Measurements from ENCODE around the gene SMIM22.

The SMIM22 gene

DNA sequence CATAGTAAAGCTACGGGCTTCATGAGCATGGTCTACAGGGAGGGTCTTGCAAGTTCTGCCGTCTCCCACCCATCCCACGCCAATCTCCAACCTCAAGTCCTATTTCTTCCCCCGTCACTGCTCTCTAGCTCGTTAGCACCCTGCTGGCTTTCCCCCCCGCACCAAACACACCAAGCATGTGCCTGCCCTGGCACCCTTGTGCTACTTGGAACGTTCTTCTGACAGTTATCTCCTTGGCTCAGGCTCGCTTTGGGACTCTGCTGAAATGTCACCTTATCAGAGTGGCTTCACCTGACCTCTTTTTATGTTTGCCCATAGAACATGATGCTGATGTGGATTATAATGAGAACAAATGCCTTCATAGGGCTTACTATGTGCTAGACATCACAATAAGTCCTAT, 30.0 kb downstream of the SMIM22 start:
- no peak for DNase-seq (ENCODE audit: low spot score)

DNA sequence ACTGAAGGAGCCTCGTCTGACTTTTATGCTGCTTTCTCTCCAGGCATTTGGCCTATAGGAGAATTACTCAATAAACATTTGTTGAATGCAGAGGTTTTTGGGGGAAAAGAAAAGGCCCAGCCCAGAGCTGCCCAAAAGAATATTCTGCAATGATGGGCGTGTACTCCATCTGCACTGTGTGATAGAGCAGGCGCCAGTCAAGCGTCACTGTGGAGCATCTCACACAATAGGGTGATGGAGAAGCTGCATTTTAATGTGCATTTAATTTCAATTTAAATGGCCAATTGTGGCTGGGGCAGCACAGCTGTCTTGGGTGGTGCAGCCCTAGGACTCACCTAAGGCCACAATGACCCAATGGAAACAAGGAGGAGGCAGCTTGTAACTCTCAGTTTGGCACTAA, 31.4 kb downstream of the SMIM22 start:
- no peak for DNase-seq (ENCODE audit: low spot score)

DNA sequence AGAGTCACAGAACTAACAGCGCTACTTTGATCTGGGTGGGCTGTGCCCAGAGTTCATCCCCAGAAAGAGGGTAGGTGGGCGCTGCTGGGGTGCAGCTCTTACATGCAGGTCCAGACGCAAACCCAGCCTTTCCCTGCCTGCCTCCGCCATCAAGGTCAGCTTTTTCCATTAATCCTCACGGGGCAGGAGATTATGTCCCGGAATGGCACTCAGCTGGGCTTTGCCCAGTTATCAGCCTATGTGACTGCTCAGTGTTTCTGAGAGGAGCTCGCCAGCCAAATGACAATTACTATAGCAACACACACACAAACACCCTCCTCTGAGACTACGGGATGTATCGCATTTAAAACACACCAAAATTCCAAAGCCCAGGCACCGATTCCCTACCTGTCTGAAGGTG, 31.8 kb downstream of the SMIM22 start:
- no peak for DNase-seq (ENCODE audit: low spot score)

DNA sequence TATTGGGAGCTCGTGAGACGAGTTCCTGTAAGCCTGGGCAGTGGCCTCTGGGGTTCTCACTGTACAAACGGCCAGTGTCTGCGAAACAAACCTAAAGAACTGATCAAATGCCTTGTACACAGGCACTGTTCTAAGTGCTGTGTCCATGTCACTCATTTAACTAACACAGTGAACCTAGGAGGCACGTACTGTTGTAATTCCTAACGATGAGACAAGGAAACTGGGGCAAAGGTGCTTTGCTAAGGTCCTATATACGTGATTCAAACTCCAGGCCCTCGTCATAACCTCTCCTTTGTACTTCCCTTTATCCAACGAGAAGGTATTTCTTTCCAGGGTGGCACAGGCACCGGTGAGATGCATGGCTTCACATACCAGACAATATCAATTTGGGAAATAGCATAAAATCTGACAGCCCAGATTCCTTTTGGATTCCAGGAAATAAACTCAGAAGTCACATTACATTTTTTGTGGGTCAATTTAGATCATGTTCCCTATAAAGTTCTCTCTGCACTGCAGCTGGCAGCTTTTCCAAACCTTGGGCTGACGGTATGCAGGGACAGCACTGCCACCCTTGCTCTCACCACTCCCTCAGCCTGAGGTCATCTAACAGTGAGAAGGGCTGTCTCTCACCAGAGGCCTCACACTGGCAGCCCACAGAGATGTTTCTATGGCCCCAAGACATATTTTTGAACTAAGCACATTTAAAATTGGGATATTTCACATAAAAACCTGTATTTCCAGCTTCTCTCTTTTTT, 33.6 kb downstream of the SMIM22 start:
- no peak for DNase-seq (ENCODE audit: low spot score)

DNA sequence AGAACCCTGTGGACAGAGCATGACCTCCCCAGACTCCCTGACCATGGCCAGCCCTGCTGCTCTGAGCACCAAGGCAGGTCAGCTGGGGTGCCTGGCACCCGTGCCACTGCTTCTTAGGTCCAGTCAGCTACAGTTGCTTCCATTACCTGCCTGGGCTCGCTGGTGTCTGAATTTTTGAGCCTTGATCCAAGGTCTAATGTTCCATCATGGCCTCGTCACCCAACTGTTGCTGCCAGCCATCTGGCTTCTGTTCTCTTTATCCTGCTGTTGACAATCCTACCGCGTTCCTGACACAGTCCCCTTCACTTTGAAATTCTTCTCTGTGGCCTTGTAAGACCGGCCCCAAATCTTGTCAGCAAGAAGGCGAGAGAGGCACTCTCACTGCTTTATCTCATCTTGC, 35.2 kb downstream of the SMIM22 start:
- DNase-seq (ENCODE audit: low spot score) = no peak

DNA sequence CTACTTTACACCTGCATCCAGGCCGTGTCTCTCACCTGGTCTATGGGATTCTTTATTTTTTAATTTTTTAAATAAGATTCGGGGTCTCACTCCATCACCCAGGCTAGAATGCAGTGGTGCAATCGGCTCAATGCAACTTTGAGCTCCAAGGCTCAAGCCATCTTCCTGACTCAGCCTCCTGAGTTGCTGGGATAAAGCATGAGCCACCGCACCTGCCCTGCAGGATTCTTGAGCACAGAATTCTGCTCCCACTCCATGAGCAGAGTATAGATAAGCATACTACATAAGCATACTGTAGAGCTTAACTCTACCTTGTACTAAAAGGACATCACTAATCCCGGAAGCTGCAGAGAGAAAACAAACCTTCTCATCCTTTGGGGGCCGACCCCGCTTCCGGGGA, 36.4 kb downstream of the SMIM22 start:
- DNase-seq (ENCODE audit: low spot score) = no peak

DNA sequence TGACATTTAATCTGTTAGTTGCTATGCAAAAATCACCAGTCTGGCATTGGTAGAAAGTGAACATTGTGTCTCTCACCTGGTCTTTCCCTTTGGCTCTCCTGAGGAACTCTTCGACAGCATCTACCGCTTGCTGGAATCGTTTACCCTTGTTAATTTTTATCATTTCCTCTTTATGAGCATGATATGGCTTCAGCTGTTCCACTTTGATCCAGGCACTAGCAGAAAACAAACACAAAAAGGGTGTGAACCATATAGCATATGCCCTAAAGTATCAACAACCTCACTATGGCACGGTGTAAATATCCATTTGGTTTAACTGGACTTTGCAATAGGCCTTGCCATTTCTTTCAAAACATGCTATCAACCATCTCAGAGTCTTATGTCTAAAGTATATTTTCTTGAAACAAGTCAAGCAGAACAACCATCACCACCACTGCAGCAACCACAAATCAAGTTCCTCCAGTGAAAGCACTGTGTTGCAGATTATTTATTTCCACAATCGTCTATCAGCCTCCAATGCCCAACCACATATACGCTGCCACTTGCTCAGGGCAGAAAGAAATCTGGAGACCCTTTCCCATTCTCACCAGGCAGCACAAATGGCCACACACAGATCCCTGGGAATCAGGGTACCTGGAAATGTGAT, 37.7 kb downstream of the SMIM22 start:
- no peak for DNase-seq (ENCODE audit: low spot score)

DNA sequence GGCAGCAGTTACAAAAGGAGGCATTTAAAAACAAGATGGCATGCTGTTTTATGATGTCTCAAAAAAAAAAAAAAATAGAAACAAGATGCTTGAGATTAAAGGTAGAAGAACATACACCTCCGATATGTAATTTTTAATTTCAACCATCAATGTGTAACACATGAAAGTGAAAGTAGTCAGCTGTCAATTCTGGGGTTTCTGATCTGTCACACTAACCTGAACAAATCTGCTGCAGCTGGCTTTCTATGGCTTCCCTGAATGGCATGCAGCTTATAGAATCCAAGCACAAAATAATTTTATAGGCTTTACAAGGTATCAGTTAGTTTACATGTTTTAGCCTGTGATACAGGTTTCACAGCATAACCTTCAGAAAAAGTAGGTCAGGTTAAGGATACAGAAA, 38.4 kb downstream of the SMIM22 start:
- peak; percentile 19 for DNase-seq (ENCODE audit: low spot score)

DNA sequence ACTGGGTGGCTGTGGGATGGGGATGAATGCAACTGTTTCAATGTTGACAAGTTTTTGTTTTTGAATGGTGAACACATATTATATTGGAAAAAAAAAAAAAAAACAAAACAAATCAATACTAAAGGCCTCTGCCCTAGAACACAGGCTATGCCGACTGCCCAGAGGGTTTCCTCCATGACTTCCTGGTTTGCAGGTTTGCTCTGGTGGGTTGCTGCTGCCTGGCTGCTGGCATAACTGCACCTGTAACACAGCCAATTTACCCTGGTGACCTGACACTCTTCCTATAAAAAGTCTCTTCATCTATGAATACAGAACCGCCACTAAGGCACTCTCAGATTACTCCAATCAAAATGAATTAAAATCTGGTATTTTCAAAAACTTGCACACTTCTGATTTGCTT, 41.6 kb downstream of the SMIM22 start:
- DNase-seq (ENCODE audit: low spot score) = no peak

DNA sequence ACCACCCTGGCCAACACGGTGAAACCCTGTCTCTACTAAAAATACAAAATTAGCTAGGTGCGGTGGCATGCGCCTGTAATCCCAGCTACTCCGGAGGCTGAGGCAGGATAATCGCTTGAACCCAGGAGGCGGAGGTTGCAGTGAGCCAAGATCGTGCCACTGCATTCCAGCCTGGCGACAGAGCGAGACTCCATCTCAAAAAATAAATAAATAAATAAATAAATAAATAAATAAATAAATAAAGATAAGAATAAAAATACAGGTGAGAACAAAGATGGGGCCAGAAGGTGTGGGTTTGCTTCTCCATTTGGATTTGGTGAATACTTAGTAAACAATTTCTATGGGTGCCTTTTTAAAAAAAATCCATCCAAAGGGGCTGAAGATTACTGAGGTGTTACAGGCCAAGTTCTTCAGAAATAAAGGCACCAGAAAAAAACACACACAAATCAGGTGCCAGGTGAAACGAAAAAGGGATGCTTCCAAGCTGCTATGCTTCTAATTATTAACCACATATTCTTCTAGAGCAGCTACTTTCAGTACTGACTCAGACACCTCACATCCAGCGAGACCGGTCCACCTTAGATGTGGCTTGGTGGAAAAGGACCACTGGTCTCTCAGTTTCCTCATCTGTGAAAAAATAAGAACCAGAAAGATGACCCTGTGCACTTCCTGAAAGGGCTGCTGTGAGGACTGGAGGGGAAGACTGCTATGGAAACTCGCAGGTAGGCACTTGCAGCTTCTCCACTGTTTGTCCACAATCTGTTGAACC, 42.7 kb downstream of the SMIM22 start:
- no peak for DNase-seq (ENCODE audit: low spot score)

DNA sequence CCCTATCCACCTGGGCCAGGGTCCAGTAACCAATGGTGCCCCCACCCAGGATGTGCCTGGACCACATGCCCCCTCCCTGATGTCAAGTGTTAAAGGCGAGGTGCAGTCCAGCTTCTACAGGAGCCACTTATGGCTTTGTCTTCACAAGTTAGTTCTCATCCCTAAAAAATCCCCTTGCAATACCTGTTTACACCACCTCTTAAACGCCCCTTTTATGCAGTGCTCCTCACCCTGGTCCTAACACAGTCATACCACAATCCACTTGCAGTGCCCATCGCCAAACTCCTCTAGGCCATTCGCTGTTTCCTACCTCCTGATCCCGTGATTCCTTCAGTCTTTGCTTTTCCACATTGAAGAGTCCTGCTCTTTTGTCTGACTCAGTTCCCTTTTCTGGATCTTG, 44.8 kb downstream of the SMIM22 start:
- DNase-seq (ENCODE audit: low spot score) = no peak

DNA sequence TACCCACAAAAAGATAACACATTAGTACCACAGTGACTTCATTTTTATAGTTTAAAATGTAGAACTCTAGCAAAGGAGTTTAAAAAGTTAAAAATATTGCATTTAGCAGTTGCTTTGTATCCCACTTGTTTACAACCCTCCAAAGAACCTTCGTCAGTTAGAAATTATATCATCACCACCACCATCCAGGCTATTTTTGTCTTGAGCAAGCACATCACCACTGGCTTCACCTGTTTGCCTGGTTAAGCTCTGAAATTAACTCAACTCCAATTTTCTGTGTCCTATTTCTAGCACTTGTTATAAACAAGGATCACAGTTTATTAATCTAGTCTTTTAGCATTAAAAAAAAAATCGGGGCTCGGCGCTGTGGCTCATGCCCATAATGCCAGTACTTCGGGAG, 45.8 kb downstream of the SMIM22 start:
- no peak for DNase-seq (ENCODE audit: low spot score)
